A549 treated with DMSO at 1 μM for 4 hours (cell line): Measurements from ENCODE around the gene LRRC19. TPM values are rescaled to one million over a fixed set of nuclear protein-coding genes. Genes with fewer than 3 reads are reported as not detected.

Source experiments
- total RNA-seq: library from RNA; stranded (reverse); fragments of 200-300 nt; extraction: Qiagen RNA extraction; gene quantifications from 5 replicates; pipeline ENCODE4 v1.2.3, GENCODE V29; 2022; ENCODE audit warnings: low read depth

Gene LRRC19, protein sequence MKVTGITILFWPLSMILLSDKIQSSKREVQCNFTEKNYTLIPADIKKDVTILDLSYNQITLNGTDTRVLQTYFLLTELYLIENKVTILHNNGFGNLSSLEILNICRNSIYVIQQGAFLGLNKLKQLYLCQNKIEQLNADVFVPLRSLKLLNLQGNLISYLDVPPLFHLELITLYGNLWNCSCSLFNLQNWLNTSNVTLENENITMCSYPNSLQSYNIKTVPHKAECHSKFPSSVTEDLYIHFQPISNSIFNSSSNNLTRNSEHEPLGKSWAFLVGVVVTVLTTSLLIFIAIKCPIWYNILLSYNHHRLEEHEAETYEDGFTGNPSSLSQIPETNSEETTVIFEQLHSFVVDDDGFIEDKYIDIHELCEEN
- not detected in 5 replicates for total RNA-seq

DNA sequence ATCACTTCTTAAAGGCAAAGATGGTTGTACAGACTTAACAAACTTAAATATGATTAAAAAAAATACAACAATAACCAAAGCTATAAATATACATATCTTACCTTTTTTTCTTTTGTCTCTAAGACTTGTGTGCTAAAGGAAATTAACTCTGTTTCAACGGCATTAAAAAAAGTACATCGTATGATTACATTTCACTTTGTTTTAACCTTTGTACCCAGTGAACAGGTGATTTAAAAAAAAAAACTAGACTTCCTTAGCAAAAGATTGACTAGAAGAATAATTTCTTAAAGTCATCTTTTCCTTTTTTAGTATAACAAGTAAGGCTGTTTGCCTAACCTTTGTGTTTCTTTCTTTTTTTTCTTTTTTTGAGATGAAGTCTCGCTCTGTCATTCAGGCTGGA lies at the start of gene LRRC19:
Gene LRRC19 (minus strand): TSS at position 182 of the 400 bp plus-strand sequence. CDS start 5,978 bp downstream, outside the sequence.

DNA sequence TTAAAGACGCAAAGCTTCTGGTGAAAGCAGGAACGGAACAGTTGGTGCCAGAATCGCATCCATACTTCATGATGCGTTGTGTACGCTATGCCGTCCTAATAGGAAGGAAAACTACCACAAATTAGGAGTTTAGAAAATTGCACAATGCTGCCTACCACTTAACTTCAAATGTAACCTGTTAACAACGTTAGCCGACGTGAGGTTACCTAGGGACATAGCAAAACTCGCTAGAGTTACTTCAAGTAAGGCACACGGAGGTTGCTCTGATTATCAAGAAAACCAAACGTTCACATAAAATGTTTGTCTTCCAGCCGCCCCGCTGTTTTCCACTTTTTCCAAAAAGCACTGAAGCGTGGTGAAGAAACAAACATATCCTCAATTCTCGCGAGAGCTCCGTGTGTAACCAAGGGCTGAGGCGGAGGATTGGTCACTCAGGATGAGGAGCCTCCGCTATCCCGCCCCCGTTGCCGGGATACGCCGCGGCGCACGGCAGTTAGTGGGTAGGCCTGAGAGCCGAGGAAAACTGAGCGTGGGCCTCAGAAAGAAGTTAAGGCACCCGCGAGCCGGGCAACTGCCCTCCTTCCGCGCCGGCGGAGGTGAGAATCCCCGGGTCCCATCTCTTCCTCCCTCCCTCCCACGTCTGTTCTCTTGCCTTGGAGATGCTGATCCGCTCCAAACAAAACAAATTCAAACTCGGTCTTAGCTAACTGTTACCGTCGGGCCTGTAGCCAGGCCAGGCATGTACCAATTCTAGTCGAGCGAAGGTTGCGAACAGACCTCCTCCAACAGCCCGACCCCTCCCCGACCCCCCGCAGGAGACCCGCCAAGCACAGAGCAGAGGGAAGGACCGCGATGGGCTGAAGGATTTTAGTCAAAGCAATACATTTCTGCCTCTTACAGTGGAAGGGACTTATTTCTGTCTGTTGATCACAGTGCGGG lies 49.3 kb downstream of the LRRC19 start, which contains the start of gene IFT74:
Gene IFT74 (plus strand): TSS at position 492 of the 939 bp plus-strand sequence. CDS start 5,556 bp downstream, outside the sequence.

DNA sequence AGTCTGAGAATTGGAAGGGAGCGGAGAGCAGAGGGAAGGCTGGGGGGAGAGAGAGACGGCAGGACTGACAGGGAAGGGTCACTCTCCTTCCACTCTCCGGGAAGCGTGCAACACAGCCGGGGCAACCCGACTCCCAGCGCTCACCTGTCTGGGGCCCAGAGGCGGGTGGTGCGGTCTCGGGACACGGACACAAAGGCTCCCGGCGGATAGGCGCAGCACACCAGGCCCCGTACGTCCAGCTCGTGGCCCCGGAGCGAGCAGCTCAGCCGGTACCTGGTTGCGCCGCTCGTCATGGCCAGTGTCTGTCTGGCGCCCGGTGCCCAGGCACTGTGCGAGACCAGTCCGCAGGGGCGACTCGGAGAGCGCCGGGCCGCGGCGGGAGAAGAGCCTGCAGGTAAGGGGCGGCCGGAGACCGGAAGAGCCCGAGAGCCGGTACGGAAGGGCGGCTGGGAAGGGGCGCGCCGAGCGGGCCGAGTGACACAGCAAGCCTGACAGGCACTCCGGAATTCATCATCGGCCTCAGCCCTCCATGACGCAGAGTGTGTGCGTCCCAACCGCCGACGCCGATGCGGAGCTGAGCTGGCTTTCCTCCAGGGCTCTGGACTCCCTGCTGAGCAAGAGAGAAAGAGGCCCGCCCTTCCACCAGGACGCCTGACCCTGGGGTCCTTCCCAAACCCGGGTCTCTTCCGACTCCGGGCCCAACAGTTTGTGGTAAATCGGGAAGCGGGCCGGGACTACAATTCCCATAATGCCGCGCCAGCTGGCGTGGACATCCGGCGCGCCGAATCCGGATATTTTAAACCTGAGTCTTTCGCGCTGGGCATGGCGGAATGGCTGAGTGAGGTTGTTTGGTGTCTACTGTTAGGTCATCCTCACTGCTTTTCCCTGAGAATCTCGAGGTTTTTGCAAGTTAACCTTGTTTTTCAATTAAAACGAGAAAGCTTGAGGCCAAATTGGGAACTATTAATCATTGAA lies 58.4 kb downstream of the LRRC19 start, which contains the start of gene PLAA:
Gene PLAA (minus strand): TSS at position 490 of the 975 bp plus-strand sequence. CDS start 197 bp downstream, at position 293.

Other genes with a start within 250 kb of the LRRC19 start
- 16.3 to 25.3 TPM (median 20.3 TPM) in 5 replicates for gene CAAP1, start 112.9 kb downstream of the LRRC19 start, total RNA-seq
- 34.0 to 38.4 TPM (median 34.2 TPM) in 5 replicates for gene PLAA, start 58.4 kb downstream of the LRRC19 start, total RNA-seq
- gene IFT74, start 49.3 kb downstream of the LRRC19 start, total RNA-seq: 13.1 to 16.5 TPM (median 14.8 TPM) in 5 replicates
- gene TEK, start 103.6 kb upstream of the LRRC19 start, total RNA-seq: 0.05 to 0.15 TPM (median 0.07 TPM) in 5 replicates